PFSK-1 (cell line): ENCODE results near the gene SATL1.

Experiments
- FOXP2 ChIP-seq: optimal IDR thresholded peaks from 2 replicates; pipeline ENCODE3; 2011; ENCODE audit warnings: borderline replicate concordance, control low read depth, inconsistent platforms; ENCODE audit not compliant: insufficient read depth; ENCODE audit errors: extremely low read length, extremely low read depth
- POLR2AphosphoS5 ChIP-seq: IDR thresholded peaks from 2 replicates; pipeline ENCODE4 v1.6.1; 2012; ENCODE audit warnings: low read depth, mild to moderate bottlenecking, control low read depth, low read length, moderate library complexity
- SIN3A ChIP-seq: IDR thresholded peaks from 2 replicates; pipeline ENCODE4 v1.6.1; 2012; ENCODE audit warnings: mild to moderate bottlenecking, low read length, moderate library complexity, borderline replicate concordance; ENCODE audit not compliant: insufficient read depth
- TAF1 ChIP-seq: IDR thresholded peaks from 2 replicates; pipeline ENCODE4 v1.6.1; 2012; ENCODE audit warnings: low read length, control low read depth, borderline replicate concordance; ENCODE audit not compliant: insufficient read depth
- TF ChIP-seq, protein P1 (sequence below), 2 experiments: IDR thresholded peaks; 2 replicates each; pipeline versions ENCODE4 v1.6.1 to v1.8.0; 2011 to 2012; ENCODE audit warnings: low read depth in 2 of 2, low read length in 2 of 2, control low read depth in 1 of 2, inconsistent platforms in 1 of 2, mild to moderate bottlenecking in 1 of 2, moderate library complexity in 1 of 2; ENCODE audit not compliant: insufficient read depth in 1 of 2

The SATL1 gene

DNA sequence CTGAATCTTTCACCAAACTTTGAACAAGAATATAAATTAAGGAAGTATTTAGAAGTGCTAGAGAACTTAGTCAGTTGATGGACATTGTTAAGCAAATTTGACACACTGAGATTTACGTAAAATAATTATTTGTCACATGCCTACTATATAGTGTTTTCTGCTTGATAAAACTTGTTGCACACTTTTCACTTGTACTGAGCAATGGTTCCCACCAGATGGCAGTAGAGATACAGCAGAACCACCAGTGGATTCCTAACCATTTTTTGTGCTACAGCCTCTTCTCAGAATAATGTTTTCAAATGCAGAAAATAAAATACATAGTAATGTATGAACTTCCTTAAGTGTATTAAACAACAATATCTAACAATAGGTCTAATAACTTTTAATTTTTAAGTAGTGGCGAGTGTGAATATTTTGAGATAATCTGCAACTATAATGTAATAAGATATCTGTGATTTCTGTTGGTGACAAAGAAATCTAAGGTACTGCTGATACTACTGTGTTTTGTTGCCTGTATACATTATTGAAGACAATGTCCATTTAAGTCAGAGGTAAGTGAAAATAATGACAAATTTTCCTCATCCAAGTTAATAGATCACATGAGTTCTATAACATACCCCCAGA is 158.7 kb downstream of the SATL1 start:
- TF ChIP-seq TAF1 (no peak), FOXP2 (no peak), POLR2AphosphoS5 (no peak), SIN3A (no peak)
- TF ChIP-seq, protein P1, sequence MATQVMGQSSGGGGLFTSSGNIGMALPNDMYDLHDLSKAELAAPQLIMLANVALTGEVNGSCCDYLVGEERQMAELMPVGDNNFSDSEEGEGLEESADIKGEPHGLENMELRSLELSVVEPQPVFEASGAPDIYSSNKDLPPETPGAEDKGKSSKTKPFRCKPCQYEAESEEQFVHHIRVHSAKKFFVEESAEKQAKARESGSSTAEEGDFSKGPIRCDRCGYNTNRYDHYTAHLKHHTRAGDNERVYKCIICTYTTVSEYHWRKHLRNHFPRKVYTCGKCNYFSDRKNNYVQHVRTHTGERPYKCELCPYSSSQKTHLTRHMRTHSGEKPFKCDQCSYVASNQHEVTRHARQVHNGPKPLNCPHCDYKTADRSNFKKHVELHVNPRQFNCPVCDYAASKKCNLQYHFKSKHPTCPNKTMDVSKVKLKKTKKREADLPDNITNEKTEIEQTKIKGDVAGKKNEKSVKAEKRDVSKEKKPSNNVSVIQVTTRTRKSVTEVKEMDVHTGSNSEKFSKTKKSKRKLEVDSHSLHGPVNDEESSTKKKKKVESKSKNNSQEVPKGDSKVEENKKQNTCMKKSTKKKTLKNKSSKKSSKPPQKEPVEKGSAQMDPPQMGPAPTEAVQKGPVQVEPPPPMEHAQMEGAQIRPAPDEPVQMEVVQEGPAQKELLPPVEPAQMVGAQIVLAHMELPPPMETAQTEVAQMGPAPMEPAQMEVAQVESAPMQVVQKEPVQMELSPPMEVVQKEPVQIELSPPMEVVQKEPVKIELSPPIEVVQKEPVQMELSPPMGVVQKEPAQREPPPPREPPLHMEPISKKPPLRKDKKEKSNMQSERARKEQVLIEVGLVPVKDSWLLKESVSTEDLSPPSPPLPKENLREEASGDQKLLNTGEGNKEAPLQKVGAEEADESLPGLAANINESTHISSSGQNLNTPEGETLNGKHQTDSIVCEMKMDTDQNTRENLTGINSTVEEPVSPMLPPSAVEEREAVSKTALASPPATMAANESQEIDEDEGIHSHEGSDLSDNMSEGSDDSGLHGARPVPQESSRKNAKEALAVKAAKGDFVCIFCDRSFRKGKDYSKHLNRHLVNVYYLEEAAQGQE (IDR thresholded peaks at IDR 0.05; ENCODE audit: insufficient read depth in 1 of 2, low read depth in 2 of 2, low read length in 2 of 2): no peak

DNA sequence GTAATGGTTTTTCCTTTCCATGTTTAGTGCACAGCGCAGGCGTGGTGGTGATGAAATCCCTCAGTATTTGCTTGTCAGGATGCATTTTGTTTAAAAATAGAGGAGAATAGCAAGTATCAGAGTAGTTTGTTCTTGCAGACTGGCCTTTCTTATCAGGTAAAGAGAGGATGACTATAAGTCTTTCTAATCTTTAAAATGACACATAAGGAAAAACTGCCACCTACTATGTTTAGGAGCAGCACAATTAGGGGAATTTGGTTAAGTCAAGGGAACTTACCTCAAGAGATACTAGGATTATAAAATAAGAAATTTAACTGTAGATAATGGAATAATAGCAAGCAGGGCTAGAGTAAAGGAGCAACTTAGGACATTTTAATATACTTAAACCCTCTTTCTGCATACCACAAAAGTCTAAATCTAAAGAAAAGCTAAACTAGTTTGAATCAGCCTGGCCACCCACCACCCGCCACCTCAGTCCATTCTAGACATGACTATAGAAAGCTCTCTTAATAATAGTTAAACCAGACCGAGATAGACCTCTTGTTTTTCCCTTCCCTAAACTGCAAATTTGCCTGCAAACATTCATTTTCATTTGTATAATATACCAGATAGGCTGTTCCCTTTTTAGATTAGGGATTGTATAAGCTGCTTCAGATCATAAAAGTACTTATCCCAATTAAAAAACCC is 177.9 kb downstream of the SATL1 start:
- TF ChIP-seq, protein P1 (IDR thresholded peaks at IDR 0.05; ENCODE audit: insufficient read depth in 1 of 2, low read depth in 2 of 2, low read length in 2 of 2): no peak
- no peak for TF ChIP-seq TAF1
- TF ChIP-seq FOXP2: no peak
- TF ChIP-seq SIN3A: no peak
- TF ChIP-seq POLR2AphosphoS5: no peak

DNA sequence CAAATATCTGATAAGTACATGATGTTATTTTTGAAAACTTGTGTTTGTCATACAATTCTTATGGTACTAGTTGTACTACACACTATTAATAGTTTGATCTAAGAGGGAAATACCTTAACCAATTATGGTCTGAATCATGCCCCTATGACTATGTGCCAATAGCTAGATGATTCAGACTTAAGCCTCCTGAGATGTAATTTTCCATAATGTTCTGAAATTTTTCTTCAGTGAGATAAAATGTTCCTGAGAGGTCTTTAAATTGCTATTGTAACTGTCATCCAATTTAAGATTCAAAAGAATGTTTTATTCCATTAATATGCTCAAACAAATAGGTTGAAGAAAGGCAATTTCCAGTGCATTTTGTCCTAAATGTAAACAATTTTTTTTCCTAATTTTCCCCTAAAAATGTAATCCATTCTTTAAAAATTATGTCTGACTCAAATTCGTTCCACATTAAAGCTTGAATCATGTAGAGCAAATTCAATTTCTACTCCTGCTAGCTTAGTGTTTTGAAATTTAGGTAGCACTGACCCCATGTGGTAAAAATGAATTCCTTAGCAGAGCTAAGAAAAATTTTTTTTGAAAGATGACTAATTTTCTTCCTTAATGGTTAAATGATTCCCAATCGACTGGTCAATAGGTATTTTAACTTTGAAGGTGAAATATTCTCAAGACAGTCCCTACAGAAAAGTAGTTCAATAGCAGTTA is 190.8 kb downstream of the SATL1 start:
- TF ChIP-seq, protein P1 (IDR thresholded peaks at IDR 0.05; ENCODE audit: insufficient read depth in 1 of 2, low read depth in 2 of 2, low read length in 2 of 2): no peak
- TF ChIP-seq TAF1 (no peak), FOXP2 (no peak), POLR2AphosphoS5 (no peak), SIN3A (no peak)

DNA sequence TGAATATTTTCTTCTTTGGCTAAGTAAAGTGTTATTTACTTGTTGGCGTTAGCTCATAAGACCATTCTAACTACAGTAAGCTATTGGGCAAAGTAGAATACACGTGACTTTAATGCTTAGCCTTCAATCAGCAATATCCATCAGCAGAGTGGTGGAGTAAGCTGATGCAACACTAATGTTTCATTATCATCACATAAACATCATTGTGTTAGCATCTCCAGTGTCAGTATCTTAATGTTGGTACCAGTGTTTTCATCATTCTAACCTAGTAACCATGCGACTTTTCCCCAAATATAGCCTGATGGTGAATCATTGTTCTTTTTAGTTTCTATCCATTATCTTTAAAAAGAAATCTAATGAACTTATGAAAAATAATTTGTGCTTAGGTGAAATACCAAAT is 191.4 kb downstream of the SATL1 start:
- TF ChIP-seq SIN3A: no peak
- no peak for TF ChIP-seq TAF1
- TF ChIP-seq POLR2AphosphoS5: no peak
- no peak for TF ChIP-seq FOXP2
- TF ChIP-seq, protein P1 (IDR thresholded peaks at IDR 0.05; ENCODE audit: insufficient read depth in 1 of 2, low read depth in 2 of 2, low read length in 2 of 2): no peak
